Measurements from ENCODE around the gene CD164L2.
"Not testable (repeated sequence)": the region's sequence is repeated elsewhere in the genome, so short reads cannot be mapped to it uniquely, and the experiment has no call there.

Gene CD164L2

DNA sequence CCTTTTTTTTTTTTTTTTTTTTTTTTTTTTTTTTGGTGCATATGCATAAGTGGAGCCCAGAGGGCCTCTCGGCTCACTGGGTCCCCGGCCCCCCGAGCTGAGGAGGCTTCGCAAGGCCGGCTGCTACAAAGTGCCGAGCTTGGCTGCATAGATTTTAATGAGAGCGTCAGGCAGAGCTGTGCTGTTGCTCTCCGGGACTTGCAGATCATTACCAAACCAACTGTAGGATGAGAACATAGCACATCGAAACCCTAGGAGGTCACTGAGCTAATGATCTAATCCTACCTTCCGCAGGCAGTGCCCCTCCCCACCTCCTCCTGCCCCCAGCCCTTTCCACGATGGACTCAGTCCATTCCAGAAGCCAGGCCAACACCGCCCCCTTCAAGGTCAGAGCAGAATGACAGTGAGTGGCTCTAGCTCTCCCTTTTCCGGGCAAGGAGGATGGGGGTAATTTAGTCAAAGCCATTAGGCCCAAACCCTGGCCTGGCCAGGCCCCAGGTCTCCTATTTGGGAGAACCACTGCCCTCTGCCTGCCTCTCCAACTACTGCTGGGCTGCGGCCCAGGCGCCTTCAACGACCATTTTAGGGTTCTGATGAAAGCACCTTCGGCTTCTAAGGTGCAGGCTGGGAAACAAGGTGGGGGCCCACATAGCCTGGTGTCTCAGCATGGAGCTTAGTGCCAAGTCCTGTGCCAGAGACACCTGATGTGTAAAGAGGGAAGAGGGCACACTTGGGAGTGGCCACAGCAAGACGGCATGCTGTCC lies 22.6 kb upstream of the CD164L2 start:
- DNase-seq (ENCODE audit: low read depth in 3 of 3, low spot score in 1 of 3): not testable (repeated sequence)

DNA sequence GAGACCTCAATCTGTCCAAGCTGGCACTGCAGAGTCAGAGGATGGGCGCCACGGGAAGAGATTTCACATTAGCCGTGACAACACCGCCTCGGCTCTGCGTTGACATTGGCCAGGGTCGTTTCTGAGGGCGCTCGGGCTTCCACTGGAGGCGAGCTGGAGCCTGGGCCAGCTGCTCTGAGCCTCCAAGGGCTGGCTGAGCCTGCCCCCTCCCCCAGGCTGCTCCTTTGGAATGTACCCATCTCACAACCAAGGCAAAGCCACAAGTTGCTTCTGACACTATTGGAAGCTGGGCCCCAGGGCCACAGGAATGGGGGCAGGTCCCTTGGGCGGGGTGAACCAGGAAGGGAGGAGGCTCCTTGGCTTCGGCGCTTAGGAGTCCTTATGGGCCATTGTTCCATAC lies 21.9 kb upstream of the CD164L2 start:
- DNase-seq (ENCODE audit: low read depth in 3 of 3, low spot score in 1 of 3): no peak

DNA sequence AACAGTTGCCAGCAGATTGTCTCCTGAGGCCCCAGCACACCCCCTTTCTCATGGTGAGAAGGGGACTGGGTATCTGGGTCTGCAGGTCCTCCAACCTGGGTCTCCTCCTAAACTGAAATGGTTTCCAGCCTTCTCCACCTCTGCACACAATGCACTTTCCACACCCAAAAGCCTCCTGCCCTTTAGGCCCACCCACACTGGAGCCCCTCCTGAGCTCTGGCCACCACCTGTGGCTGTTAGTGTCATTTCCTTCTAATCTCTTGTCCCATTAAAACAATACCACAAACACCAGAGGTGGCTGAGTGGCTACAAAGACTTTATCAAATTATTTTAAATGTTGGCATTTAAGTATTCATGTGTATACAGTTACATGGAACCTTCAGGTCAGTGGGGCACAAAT lies 20.8 kb upstream of the CD164L2 start:
- no peak for DNase-seq (ENCODE audit: low read depth in 3 of 3, low spot score in 1 of 3)

DNA sequence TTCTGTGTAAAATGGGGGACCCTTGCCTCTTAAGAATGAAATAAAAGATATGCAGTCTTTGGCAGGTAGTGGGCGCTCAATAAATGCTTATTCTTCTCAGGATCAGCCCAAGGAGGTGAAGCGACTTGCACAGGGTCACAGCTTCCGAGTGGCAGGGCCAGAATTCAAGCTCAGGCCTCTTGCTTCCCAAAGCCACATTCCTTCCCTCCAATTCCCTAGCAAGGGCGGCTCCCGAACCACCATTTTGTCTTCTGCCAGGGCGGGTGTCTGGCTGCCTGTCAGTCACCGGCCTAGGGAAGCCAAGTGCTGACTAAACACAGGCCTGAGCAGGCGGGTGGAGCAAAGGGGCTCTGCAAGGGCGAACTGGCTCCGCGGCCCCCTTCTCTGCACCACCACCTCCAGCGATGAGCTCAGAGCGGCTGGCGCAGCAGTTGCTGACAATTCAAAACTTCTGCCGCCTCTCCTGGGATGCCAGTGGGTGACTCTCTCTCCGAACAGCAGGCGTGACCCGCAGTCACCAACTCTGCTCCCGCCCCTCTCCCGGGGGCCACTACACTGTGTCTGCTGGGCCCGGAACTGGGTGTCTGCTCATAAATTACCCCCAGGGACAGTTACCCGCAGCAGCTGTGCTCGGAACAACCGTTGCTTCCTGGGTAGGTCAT lies 20.1 kb upstream of the CD164L2 start:
- no peak for DNase-seq (ENCODE audit: low read depth in 3 of 3, low spot score in 1 of 3)

DNA sequence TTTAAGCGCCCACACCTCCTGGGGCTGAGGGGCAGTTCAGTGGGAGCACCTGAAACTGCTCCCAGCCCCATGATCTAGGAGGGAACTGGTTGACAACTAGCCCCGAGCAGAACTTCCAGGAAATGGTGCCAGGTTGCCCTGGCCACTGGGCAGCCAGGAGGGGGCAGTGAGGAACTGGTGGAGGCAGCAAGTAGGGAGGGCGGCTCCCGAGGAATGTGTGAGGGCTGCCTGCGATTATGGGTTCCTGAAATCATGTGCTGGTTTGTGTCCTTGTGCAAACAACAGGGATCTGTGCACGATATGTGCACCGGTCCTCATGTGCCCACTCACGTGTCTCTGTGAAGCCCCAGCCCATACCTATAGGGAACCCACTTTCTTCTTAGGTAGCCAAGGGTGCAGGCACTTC lies 19.2 kb upstream of the CD164L2 start:
- no peak for DNase-seq (ENCODE audit: low read depth in 3 of 3, low spot score in 1 of 3)

DNA sequence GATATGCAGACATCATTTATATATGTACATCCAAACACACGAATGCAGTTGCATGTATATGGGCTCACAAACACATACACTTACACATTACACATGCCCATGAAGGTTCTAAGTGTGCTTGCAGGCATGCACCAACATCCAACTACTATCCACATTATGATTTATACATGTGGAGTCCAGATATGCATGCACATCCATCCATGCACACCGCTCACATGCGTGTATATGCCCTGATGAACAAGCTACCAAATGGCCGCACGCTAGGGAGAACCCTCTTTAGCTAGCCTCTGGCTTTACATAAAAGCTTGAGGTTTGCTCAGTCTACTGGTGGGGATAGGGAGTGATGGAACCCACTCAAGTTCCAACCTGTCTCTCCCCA lies 17.8 kb upstream of the CD164L2 start:
- DNase-seq (ENCODE audit: low read depth in 3 of 3, low spot score in 1 of 3): no peak

DNA sequence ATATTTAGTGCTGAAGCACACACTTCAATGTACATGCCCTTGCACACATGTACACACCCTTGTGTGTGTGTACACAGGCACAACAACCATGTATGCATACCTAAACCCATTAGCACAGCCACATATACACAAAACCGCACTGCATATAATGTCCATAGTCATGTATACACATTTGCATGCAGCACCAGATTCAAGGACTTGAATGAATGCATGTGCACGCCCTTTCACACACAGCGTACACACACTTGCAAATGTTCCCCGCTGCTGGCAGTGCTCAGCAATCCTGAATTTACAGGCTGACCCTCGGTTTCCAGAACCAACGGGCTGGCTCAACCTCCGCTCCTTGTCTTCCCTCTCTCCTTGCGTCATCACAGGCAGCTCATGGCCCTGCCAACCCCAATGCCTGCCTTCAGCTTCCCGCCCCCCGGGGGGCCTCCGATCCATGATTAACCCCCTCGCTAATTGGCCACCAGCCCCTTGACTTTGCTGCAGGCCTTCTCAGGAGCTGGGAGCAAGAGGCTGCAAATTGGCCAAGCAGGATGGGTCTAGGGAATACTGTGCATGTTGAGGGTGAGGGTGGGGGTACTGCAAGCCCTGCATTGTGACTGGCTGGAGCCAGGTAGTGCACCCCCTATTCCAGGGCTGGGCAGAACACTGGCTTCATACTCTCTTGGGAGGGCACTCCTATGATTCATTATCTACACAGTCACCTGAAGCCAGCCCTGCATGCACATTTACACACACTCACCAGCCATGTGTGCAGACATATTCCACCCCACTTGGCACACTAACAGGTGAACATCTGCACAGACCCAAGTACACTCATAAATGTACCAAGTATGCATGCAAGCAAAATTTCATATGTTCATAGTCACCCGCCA lies 17.2 kb upstream of the CD164L2 start:
- DNase-seq (ENCODE audit: low read depth in 3 of 3, low spot score in 1 of 3): no peak

DNA sequence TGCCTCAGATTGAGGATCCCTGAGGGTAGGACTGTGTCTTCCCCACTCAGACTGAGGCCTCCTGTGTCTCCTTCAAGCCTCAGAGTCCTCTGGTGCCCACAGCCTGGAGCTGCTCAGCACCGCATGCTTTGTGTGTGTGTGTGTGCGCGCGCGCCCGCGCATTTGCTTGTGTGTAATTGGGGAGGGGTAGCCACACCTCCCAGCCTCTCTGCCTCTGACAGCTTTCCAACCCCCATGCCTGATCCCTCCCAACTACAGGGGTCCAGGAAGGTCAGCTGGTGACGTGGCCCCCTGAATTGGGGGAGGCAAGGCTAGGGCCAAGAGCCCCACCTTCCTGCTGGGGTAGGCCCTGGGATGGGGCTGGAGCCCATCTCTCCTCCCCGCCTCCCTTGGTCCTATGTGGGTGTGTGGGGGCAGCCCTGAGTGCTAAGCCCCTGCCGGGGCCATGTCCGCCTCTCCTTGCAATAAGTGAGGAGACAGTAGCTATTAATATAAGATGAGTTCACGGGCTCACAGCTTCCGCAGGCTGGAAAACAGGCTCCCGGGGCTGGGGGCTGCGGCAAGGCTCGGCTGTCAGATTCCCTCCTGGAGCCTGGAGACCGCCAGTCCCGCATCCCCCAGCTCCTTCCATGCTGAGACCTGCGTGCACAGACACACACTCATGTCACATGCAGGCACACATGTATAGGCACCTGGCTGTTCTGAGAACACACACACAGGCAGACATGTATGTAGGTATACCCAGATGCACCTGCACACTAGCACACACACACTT lies 16.3 kb upstream of the CD164L2 start:
- no peak for DNase-seq (ENCODE audit: low read depth in 3 of 3, low spot score in 1 of 3)

DNA sequence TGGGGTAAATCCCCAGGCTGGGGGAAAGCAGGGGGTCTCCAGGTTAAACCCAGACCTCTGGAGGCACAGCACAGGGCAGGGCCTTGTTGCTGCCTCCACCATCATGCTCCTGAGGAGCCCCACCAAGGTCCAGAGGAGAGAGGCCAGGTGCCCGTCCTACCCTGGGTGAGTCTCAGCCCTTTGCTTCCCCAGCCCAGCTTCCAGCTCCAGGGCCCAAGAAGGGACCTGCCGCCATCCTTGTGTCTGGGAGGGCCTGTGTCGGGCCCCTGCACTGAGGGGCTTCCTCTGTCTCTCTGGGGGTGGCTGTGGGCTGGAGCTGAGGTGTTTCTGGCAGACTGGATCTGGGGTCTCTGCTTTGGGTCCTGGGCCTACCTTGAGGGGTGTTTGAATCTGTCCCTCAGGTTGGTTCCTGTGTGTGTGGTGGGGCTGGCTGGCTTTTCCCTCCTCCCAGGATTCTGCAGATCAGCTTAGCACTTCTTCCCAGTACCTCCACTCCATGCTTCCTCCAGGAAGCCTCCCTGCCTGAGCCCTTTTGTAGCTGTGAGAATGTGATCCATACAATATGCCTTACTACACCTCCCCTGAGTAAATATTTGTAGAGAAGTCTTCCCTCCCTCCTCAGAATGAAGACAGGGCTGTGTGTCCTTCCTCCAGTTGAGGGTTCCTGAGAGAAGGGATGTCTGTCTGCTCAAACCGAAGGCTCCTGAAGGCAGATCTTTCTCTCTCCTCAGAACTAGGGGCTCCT lies 15.4 kb upstream of the CD164L2 start:
- DNase-seq (ENCODE audit: low read depth in 3 of 3, low spot score in 1 of 3): no peak

DNA sequence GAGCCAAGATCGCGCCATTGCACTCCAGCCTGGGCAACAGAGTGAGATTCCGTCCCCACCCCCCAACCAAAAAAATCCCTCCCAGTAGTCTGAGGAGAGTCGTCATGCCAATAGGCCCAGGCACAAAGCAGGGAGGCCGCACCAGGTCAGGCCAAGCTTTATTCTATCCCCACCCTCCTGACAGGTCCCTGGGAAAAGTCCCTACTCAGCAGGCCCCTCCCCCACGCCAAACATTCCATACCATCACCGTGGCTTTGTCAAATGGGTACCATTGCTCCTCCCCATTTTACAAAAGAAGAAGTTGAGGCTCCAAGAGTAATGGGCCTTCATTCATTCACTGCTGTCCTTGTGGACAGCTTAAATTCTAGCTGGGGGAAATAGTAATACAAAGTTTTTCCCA lies 14.6 kb upstream of the CD164L2 start:
- no peak for DNase-seq (ENCODE audit: low read depth in 3 of 3, low spot score in 1 of 3)

DNA sequence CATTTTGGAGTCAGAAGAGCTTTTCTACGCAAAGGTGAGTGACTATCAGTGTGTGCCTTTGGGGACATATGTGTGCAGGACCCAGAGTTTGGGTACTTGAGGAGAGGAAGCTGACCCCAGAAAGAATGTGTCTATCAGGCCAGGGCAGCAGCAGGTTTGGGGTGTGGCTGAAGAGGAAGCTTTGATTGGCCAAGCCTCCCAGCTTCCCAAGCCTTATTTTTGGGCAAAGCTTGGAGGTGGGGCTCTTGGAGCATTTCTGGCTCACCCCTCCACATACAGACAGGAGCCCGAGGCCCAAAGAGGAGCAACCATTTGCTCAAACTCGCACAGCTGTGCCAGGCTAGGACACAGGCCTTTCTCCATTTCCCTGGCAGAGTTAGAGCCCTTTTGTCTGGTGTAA lies 14.0 kb upstream of the CD164L2 start:
- DNase-seq (ENCODE audit: low read depth in 3 of 3, low spot score in 1 of 3): no peak

DNA sequence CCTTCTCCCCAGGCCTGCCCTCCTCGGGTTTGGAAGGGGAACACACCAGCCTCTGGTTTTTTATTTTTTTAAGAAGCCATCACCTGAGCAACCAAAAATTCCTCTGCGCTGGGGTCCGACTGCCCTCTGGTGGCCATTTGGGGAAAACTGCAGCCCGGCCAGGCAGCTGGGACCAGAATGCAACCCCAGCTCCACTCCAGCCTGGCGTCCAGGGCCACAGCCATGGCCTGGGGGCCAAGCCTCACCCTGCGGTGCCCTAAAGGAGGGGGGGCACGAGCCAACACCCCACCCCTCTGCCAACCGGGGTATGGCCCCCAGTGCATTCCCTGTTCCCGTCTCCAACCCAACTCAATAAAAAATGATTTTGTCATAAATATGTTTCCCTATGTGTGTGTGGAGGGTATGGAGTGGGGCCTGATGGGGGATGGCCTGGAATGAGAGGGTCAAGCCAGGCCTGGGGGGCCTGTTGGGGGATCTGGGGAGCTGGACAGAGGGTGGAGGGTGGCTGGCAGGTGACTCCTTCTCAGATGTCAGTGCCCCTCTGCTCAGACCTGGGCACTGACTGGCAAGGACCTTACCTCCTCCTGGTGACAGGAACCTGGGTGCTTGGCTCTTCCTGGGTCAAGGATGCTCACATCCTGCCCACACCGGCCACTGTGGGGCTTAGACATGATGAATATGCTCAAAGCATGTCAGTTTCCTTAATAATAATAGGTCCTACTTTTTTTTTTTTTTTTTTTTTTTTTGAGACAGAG lies 12.5 kb upstream of the CD164L2 start:
- DNase-seq (ENCODE audit: low read depth in 3 of 3, low spot score in 1 of 3): peak; percentile 38 to 72 (median 57)

DNA sequence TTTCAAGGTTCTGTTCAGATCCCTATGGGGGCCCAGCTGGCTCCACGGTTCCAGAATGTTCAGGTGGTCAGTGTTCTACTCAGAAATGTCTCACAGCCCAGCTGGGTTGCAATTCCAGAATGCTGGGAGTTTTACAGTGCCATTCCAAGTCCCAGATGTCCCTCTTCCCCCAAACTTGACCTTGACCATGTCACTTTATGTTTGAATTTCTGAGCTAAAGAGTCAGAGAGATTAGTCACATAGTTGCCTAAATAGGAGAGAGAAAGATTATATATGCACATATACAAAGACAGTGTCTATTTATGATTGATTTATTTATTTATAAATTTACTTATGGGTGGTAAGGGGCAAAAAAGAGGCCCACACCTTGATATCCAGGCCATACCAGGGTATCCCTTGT lies 11.8 kb upstream of the CD164L2 start:
- DNase-seq (ENCODE audit: low read depth in 3 of 3, low spot score in 1 of 3): no peak

DNA sequence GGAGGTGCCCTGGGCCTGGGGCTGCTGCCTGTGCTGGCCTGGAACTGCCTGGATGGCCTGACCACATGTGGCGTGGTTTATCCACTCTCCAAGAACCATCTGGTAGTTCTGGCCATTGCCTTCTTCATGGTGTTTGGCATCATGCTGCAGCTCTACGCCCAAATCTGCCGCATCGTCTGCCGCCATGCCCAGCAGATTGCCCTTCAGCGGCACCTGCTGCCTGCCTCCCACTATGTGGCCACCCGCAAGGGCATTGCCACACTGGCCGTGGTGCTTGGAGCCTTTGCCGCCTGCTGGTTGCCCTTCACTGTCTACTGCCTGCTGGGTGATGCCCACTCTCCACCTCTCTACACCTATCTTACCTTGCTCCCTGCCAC lies 11.1 kb upstream of the CD164L2 start:
- no peak for DNase-seq (ENCODE audit: low read depth in 3 of 3, low spot score in 1 of 3)

DNA sequence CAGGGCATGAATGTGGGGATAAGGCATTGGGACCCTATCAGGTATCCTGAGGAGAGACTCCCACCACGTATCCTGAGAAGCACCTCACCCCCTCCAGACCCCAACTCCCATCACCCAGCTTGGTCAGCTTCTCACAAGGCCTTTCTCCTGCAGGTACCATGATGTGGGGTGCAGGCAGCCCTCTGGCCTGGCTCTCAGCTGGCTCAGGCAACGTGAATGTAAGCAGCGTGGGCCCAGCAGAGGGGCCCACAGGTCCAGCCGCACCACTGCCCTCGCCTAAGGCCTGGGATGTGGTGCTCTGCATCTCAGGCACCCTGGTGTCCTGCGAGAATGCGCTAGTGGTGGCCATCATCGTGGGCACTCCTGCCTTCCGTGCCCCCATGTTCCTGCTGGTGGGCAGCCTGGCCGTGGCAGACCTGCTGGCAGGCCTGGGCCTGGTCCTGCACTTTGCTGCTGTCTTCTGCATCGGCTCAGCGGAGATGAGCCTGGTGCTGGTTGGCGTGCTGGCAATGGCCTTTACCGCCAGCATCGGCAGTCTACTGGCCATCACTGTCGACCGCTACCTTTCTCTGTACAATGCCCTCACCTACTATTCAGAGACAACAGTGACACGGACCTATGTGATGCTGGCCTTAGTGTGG lies 10.6 kb upstream of the CD164L2 start:
- DNase-seq (ENCODE audit: low read depth in 3 of 3, low spot score in 1 of 3): no peak

DNA sequence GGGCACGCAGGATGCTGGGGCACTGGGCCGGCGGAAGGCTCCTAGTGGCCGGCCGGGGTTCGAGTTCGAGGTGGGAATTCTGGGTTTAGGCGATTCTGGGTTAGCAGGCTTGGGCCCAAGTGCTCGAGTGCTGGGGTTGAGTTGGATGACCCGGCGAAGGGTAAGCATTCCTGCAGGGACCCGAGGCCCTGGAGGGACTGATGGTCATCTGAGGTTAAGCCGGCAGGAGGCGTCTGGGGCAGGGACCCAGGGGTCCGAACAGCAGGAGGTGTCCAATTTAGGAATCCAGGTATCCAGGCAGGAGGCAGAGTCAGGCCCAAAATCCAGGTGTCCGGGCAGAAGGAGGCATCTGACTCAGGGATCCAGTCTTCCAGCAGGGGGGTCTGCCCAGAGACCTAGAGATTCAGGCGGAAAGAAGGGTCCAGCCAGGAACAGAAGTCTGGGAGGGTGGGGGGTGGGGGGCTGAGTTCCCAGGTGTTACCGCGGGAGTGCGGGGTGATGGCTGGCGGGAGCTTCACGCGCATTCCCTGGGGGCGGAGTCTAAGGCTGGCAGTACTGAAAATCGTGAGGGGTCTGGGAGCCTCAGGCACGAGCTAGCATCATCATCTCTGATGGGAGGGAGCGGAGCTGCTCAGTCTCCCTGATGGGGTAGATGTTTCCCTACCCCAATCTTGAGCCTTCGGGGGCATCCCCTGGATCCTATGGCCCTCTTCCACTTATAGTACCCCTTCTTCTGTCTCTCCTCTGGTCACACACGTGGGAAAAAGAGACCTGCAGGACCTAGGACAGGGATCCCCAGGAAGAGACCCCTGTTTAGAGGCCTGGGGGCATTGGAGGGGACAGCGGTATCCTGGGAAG lies 9.9 kb upstream of the CD164L2 start:
- DNase-seq (ENCODE audit: low read depth in 3 of 3, low spot score in 1 of 3): no peak

DNA sequence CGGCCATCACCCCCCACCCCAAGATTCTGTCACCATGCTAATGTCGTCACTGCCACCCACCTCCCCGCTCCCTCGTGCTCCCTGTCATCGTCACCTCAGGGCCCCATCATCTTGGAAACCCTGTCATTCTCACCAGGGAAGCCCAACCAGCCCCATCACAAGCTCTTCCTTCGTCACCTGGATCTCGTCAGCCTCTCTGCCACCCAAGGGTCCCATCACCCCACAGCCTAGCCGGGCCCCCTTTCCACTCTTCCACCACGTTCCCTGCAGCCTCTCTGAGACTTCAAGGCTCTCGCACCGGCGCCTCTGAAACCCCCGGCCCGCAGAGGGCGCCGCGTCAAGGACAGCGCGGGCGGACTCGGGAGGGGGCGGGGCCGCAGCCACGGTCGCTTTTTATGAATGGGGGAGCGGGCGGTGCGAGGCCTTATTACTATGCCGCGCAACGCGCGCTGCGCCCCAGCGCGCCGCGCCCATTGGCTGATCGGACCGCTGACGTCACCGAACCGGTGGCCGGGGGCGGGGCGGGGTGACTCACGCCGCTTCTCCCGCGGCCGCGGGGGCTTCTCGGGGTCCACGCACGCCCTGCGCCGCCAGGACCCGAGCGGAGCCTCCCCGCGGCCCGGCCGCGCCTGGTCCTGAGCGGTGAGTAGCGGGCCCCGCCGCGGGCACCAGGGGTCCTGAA lies 9.1 kb upstream of the CD164L2 start, which contains the start of gene GPR3:
GPR3 (plus strand) TSS at position 527 of the 682 bp plus-strand sequence. CDS start 1,177 bp downstream, outside the sequence.
- DNase-seq (ENCODE audit: low read depth in 3 of 3, low spot score in 1 of 3): peak; percentile 83 to 94 (median 86)

Data from stimulated activated CD4-positive, alpha-beta T cell treated with anti-CD3 and anti-CD28 coated beads, TNF-alpha, amount 100 ng/mL, for 1 hour (primary cell).